Measurements from ENCODE around the gene TNFRSF8. TPM values are rescaled to one million over a fixed set of nuclear protein-coding genes. Genes with fewer than 3 reads are reported as not detected.

Gene TNFRSF8
- total RNA-seq, 1 donor from 2014 or later = 0.31 TPM

GRCh38 chr1:12090326-12090725, 27.2 kb downstream of the TNFRSF8 start:
- no peak for TF ChIP-seq CTCF (IDR thresholded peaks at IDR 0.05; ENCODE audit: unreplicated experiment)
- no peaks in the 10 kb centered on the region for H3K36me3 Mint-ChIP-seq
- no peaks in the 10 kb centered on the region for H3K9me3 Mint-ChIP-seq
- no peak overlapping the region for H3K4me3 Mint-ChIP-seq
- H3K27ac Mint-ChIP-seq = no peak overlapping the region
- no peaks in the 10 kb centered on the region for H3K4me1 Mint-ChIP-seq
- peaks cover 10% of the 10 kb centered on the region for H3K27me3 Mint-ChIP-seq (ENCODE audit: low read depth)
- DNase-seq (ENCODE audit: low spot score in 2 of 2, unreplicated experiment in 2 of 2) = no peak

GRCh38 chr1:12091191-12091590, 28.1 kb downstream of the TNFRSF8 start:
- no peaks in the 10 kb centered on the region for H3K36me3 Mint-ChIP-seq
- no peak overlapping the region for H3K4me3 Mint-ChIP-seq
- no peaks in the 10 kb centered on the region for H3K4me1 Mint-ChIP-seq
- H3K9me3 Mint-ChIP-seq = no peaks in the 10 kb centered on the region
- peaks cover 10% of the 10 kb centered on the region for H3K27me3 Mint-ChIP-seq (ENCODE audit: low read depth)
- no peak for TF ChIP-seq CTCF (IDR thresholded peaks at IDR 0.05; ENCODE audit: unreplicated experiment)
- no peak for DNase-seq (ENCODE audit: low spot score in 2 of 2, unreplicated experiment in 2 of 2)
- no peak overlapping the region for H3K27ac Mint-ChIP-seq

- H3K27me3 Mint-ChIP-seq (ENCODE audit: low read depth) = peaks cover 10% of the 10 kb centered on the region
- TF ChIP-seq CTCF (IDR thresholded peaks at IDR 0.05; ENCODE audit: unreplicated experiment) = no peak
- no peak overlapping the region for H3K27ac Mint-ChIP-seq
- no peaks in the 10 kb centered on the region for H3K36me3 Mint-ChIP-seq
- H3K4me1 Mint-ChIP-seq = no peaks in the 10 kb centered on the region
- no peak overlapping the region for H3K4me3 Mint-ChIP-seq
- DNase-seq (ENCODE audit: low spot score in 2 of 2, unreplicated experiment in 2 of 2) = no peak
- peaks cover 6% of the 10 kb centered on the region for H3K9me3 Mint-ChIP-seq
Measured at GRCh38 chr1:12094180-12094579, 31.1 kb downstream of the TNFRSF8 start.

- H3K9me3 Mint-ChIP-seq = peaks cover 6% of the 10 kb centered on the region
- TF ChIP-seq CTCF (IDR thresholded peaks at IDR 0.05; ENCODE audit: unreplicated experiment) = no peak
- no peaks in the 10 kb centered on the region for H3K36me3 Mint-ChIP-seq
- no peak overlapping the region for H3K4me3 Mint-ChIP-seq
- no peak for DNase-seq (ENCODE audit: low spot score in 2 of 2, unreplicated experiment in 2 of 2)
- H3K27me3 Mint-ChIP-seq (ENCODE audit: low read depth) = peaks cover 8% of the 10 kb centered on the region
- no peaks in the 10 kb centered on the region for H3K4me1 Mint-ChIP-seq
- no peak overlapping the region for H3K27ac Mint-ChIP-seq
Measured at GRCh38 chr1:12095452-12096263, 32.6 kb downstream of the TNFRSF8 start.

- no peak for TF ChIP-seq CTCF (IDR thresholded peaks at IDR 0.05; ENCODE audit: unreplicated experiment)
- Mint-ChIP-seq H3K4me3 (no peak overlapping the region), H3K27ac (no peak overlapping the region), H3K4me1 (no peaks in the 10 kb centered on the region), H3K27me3 (ENCODE audit: low read depth) (peaks cover under 1% of the 10 kb centered on the region), H3K36me3 (no peaks in the 10 kb centered on the region), H3K9me3 (peaks cover 6% of the 10 kb centered on the region)
- no peak for DNase-seq (ENCODE audit: low spot score in 2 of 2, unreplicated experiment in 2 of 2)
Measured at GRCh38 chr1:12096615-12097014, 33.5 kb downstream of the TNFRSF8 start.

All from mesothelial cell of epicardium (in vitro differentiated cells).